PFSK-1 (cell line): ENCODE measurements around the gene PROX1.

ENCODE experiments used
- POLR2AphosphoS5 ChIP-seq: IDR thresholded peaks from 2 replicates; pipeline ENCODE4 v1.6.1; 2012; ENCODE audit warnings: low read depth, mild to moderate bottlenecking, control low read depth, low read length, moderate library complexity
- SIN3A ChIP-seq: IDR thresholded peaks from 2 replicates; pipeline ENCODE4 v1.6.1; 2012; ENCODE audit warnings: mild to moderate bottlenecking, low read length, moderate library complexity, borderline replicate concordance; ENCODE audit not compliant: insufficient read depth
- TAF1 ChIP-seq: IDR thresholded peaks from 2 replicates; pipeline ENCODE4 v1.6.1; 2012; ENCODE audit warnings: low read length, control low read depth, borderline replicate concordance; ENCODE audit not compliant: insufficient read depth

- no peak for TF ChIP-seq POLR2AphosphoS5
- no peak for TF ChIP-seq TAF1
- TF ChIP-seq SIN3A: no peak
Observed at GRCh38 chr1:214009423-214010196, 21.8 kb downstream of the PROX1 start.
